ENCODE results near the gene DFFA. TPM values are rescaled to one million over a fixed set of nuclear protein-coding genes. Genes with fewer than 3 reads are reported as not detected.
"Not testable (repeated sequence)": the region's sequence is repeated elsewhere in the genome, so short reads cannot be mapped to it uniquely, and the experiment has no call there.

Gene DFFA
- total and polyA plus RNA-seq, 2 experiments from 2014 or later = 24.1 to 30.0 TPM

- H4K20me1 ChIP-seq (ENCODE audit: insufficient read depth, poor library complexity, severe bottlenecking) = no peaks in the 10 kb centered on the region
- H3K4me1 ChIP-seq (ENCODE audit: insufficient read depth) = no peaks in the 10 kb centered on the region
- no peak overlapping the region for H3K4me3 ChIP-seq
- WGBS (ENCODE audit: low lambda C conversion rate, missing lambda C conversion rate) = 30% methylated on average over 3 of the region's 3 CpGs
- DNase-seq (ENCODE audit: low spot score) = peak; percentile 77
- H3K36me3 ChIP-seq (replicated peaks; ENCODE audit: insufficient read depth, low read depth) = no peaks in the 10 kb centered on the region
- H3K27me3 ChIP-seq = no peaks in the 10 kb centered on the region
- no peaks in the 10 kb centered on the region for H3K79me2 ChIP-seq
- H3K4me2 ChIP-seq = no peak overlapping the region
- H3K9me2 ChIP-seq (replicated peaks; ENCODE audit: insufficient read depth) = no peaks in the 10 kb centered on the region
- peak overlapping the region; percentile 16 for H3K27ac ChIP-seq
- no peaks in the 10 kb centered on the region for H3K9me3 ChIP-seq (ENCODE audit: low read depth)
- no peak overlapping the region for H2AFZ ChIP-seq
- TF ChIP-seq EZH2phosphoT487 (IDR thresholded peaks at IDR 0.05; ENCODE audit: low read depth, severe bottlenecking, unreplicated experiment) (no peak), EZH2 (IDR thresholded peaks at IDR 0.05; ENCODE audit: borderline replicate concordance) (no peak), CTCF (IDR thresholded peaks at IDR 0.05; ENCODE audit: poor library complexity) (no peak)
These were observed 13.1 kb downstream of the DFFA start for GRCh38 chr1:10459184-10459583.

- no peaks in the 10 kb centered on the region for H3K9me3 ChIP-seq (ENCODE audit: low read depth)
- no peak overlapping the region for H3K27ac ChIP-seq
- no peaks in the 10 kb centered on the region for H3K36me3 ChIP-seq (replicated peaks; ENCODE audit: insufficient read depth, low read depth)
- H3K4me2 ChIP-seq = no peak overlapping the region
- H3K4me3 ChIP-seq = no peak overlapping the region
- DNase-seq (ENCODE audit: low spot score) = no peak
- H3K27me3 ChIP-seq = no peaks in the 10 kb centered on the region
- TF ChIP-seq CTCF (IDR thresholded peaks at IDR 0.05; ENCODE audit: poor library complexity) (no peak), EZH2 (IDR thresholded peaks at IDR 0.05; ENCODE audit: borderline replicate concordance) (no peak), EZH2phosphoT487 (IDR thresholded peaks at IDR 0.05; ENCODE audit: low read depth, severe bottlenecking, unreplicated experiment) (no peak)
- H4K20me1 ChIP-seq (ENCODE audit: insufficient read depth, poor library complexity, severe bottlenecking) = no peaks in the 10 kb centered on the region
- H3K79me2 ChIP-seq = no peaks in the 10 kb centered on the region
- no peak overlapping the region for H2AFZ ChIP-seq
- WGBS (ENCODE audit: low lambda C conversion rate, missing lambda C conversion rate) = 81% methylated on average over 9 of the region's 9 CpGs
- H3K9me2 ChIP-seq (replicated peaks; ENCODE audit: insufficient read depth) = no peaks in the 10 kb centered on the region
- no peaks in the 10 kb centered on the region for H3K4me1 ChIP-seq (ENCODE audit: insufficient read depth)
These were observed 14.5 kb downstream of the DFFA start for GRCh38 chr1:10457875-10458274.

GRCh38 chr1:10457462-10457861 lies 14.9 kb downstream of the DFFA start:
- not testable (repeated sequence) for H3K4me2 ChIP-seq; H3K9me2 ChIP-seq (replicated peaks; ENCODE audit: insufficient read depth)
- 78% methylated on average over 7 of the region's 7 CpGs for WGBS (ENCODE audit: low lambda C conversion rate, missing lambda C conversion rate)

GRCh38 chr1:10456661-10457060 lies 15.7 kb downstream of the DFFA start:
- Histone ChIP-seq H3K9me2 (replicated peaks; ENCODE audit: insufficient read depth) (no peaks in the 10 kb centered on the region), H3K4me1 (ENCODE audit: insufficient read depth) (no peaks in the 10 kb centered on the region), H3K79me2 (no peaks in the 10 kb centered on the region), H3K9me3 (ENCODE audit: low read depth) (no peaks in the 10 kb centered on the region), H3K27ac (no peak overlapping the region), H2AFZ (no peak overlapping the region), H3K27me3 (no peaks in the 10 kb centered on the region), H3K36me3 (replicated peaks; ENCODE audit: insufficient read depth, low read depth) (no peaks in the 10 kb centered on the region), H4K20me1 (ENCODE audit: insufficient read depth, poor library complexity, severe bottlenecking) (no peaks in the 10 kb centered on the region), H3K4me2 (no peak overlapping the region), H3K4me3 (no peak overlapping the region)
- DNase-seq (ENCODE audit: low spot score) = no peak
- no peak for TF ChIP-seq EZH2 (IDR thresholded peaks at IDR 0.05; ENCODE audit: borderline replicate concordance)
- TF ChIP-seq EZH2phosphoT487 (IDR thresholded peaks at IDR 0.05; ENCODE audit: low read depth, severe bottlenecking, unreplicated experiment) = no peak
- TF ChIP-seq CTCF (IDR thresholded peaks at IDR 0.05; ENCODE audit: poor library complexity) = no peak
- 74% methylated on average over 7 of the region's 7 CpGs for WGBS (ENCODE audit: low lambda C conversion rate, missing lambda C conversion rate)

More at GRCh38 chr1:10457462-10457861, 14.9 kb downstream of the DFFA start:
- DNase-seq (ENCODE audit: low spot score); H3K36me3 ChIP-seq (replicated peaks; ENCODE audit: insufficient read depth, low read depth); H3K4me1 ChIP-seq (ENCODE audit: insufficient read depth); H3K9me3 ChIP-seq (ENCODE audit: low read depth); H3K27ac ChIP-seq; H2AFZ ChIP-seq; H3K4me3 ChIP-seq; H3K27me3 ChIP-seq; H3K79me2 ChIP-seq; H4K20me1 ChIP-seq (ENCODE audit: insufficient read depth, poor library complexity, severe bottlenecking): not testable (repeated sequence)
